Keratinocyte (primary cell): ENCODE results near the gene FHOD3. TPM values are rescaled to one million over a fixed set of nuclear protein-coding genes. Genes with fewer than 3 reads are reported as not detected.

Experiments used
- DNase-seq: peaks from one replicate; pipeline ENCODE4 v3.0.0-alpha.2; 2011; ENCODE audit warnings: low read depth, missing footprints, low spot score
- FAIRE-seq: peaks from 2 replicates; lab custom pipeline; 2011; peaks lifted over from hg19 to GRCh38; lab: Jason Lieb, UNC
- H2AFZ ChIP-seq: 2 replicates; pipeline ENCODE4 v1.6.0; 2012; ENCODE audit warnings: low read length, control low read depth, inconsistent platforms; ENCODE audit not compliant: control insufficient read depth
- H3K27ac ChIP-seq: 2 replicates; pipeline ENCODE4 v1.5.1; 2011; ENCODE audit warnings: low read length; ENCODE audit not compliant: control insufficient read depth, insufficient read depth
- H3K27me3 ChIP-seq: 3 replicates; pipeline ENCODE4 v1.6.0; 2011; ENCODE audit warnings: low read length; ENCODE audit not compliant: control insufficient read depth, insufficient read depth; ENCODE audit errors: extremely low read depth
- H3K36me3 ChIP-seq, 2 experiments: 2 replicates in 1 of 2; 3 replicates in 1 of 2; pipeline ENCODE4 v1.5.1; 2011; ENCODE audit warnings: low read length in 2 of 2, mild to moderate bottlenecking in 1 of 2; ENCODE audit not compliant: control insufficient read depth in 2 of 2, insufficient read depth in 2 of 2; ENCODE audit errors: extremely low read depth in 1 of 2
- H3K4me1 ChIP-seq: 3 replicates; pipeline ENCODE4 v1.5.1; 2011; ENCODE audit warnings: low read length; ENCODE audit not compliant: control insufficient read depth, insufficient read depth; ENCODE audit errors: extremely low read depth
- H3K4me2 ChIP-seq: 3 replicates; pipeline ENCODE4 v1.6.0; 2011; ENCODE audit warnings: low read depth, low read length; ENCODE audit not compliant: control insufficient read depth, insufficient read depth; ENCODE audit errors: extremely low read depth
- H3K4me3 ChIP-seq, 3 experiments: fragments of 200-600 bp in 1 of 3; sonication (generic) in 1 of 3; 2 replicates in 2 of 3; 3 replicates in 1 of 3; pipeline ENCODE4 v1.5.1; 2011 to 2016; ENCODE audit warnings: low read length in 3 of 3, mild to moderate bottlenecking in 3 of 3, control low read depth in 2 of 3, inconsistent platforms in 1 of 3, low read depth in 1 of 3, mixed read lengths in 1 of 3, mixed run types in 1 of 3, moderate library complexity in 1 of 3; ENCODE audit not compliant: control insufficient read depth in 2 of 3, insufficient read depth in 2 of 3; ENCODE audit errors: extremely low read depth in 1 of 3
- H3K79me2 ChIP-seq: 2 replicates; pipeline ENCODE4 v1.6.0; 2012; ENCODE audit warnings: low read length; ENCODE audit not compliant: control insufficient read depth, insufficient read depth
- H3K9ac ChIP-seq: 3 replicates; pipeline ENCODE4 v1.6.0; 2011; ENCODE audit warnings: low read length; ENCODE audit not compliant: control insufficient read depth, insufficient read depth; ENCODE audit errors: extremely low read depth
- H3K9me1 ChIP-seq: 3 replicates; pipeline ENCODE4 v1.6.0; 2011; ENCODE audit warnings: low read length; ENCODE audit not compliant: control insufficient read depth, insufficient read depth; ENCODE audit errors: extremely low read depth
- H3K9me3 ChIP-seq: 2 replicates; pipeline ENCODE4 v1.5.1; 2012; ENCODE audit warnings: low read depth, low read length; ENCODE audit not compliant: control insufficient read depth
- H4K20me1 ChIP-seq: 3 replicates; pipeline ENCODE4 v1.6.0; 2011; ENCODE audit warnings: low read length; ENCODE audit not compliant: control insufficient read depth, insufficient read depth; ENCODE audit errors: extremely low read depth
- CTCF ChIP-seq, 3 experiments: IDR thresholded peaks in 1 of 3; conservative IDR thresholded peaks in 1 of 3; optimal IDR thresholded peaks in 1 of 3; 2 replicates in 2 of 3; 3 replicates in 1 of 3; pipeline versions ENCODE3 to v1.5.1; 2011; ENCODE audit warnings: low read length in 3 of 3, mild to moderate bottlenecking in 3 of 3, moderate library complexity in 2 of 3, control low read depth in 1 of 3, inconsistent platforms in 1 of 3; ENCODE audit not compliant: insufficient read depth in 2 of 3; ENCODE audit errors: extremely low read depth in 1 of 3
- EZH2 ChIP-seq: IDR thresholded peaks from one replicate; pipeline ENCODE4 v1.6.1; 2012; ENCODE audit warnings: inconsistent platforms, mild to moderate bottlenecking, low read length, moderate library complexity
- dilution Hi-C: fragments of 300-500 bp; cut with MboI; formaldehyde crosslinking; loops from one replicate; pipeline ENCODE4 v1.7.0; 2020; ENCODE audit warnings: low sequenced_read_pairs; ENCODE audit not compliant: extremely low pct_ligation_motif_present
- polyA plus RNA-seq, 5 experiments: library from polyadenylated mRNA; depleted of rRNA in 3 of 5; stranded (reverse) in 3 of 5; stranded (forward) in 1 of 5; unstranded in 1 of 5; fragments of >200 nt; gene quantifications; 1 replicate in 1 of 5; 2 replicates in 3 of 5; 3 replicates in 1 of 5; pipeline versions ENCODE4 v1.2.1 to v1.2.3, GENCODE V29; 2011 to 2012; ENCODE audit warnings: missing spikeins in 2 of 5, low read depth in 1 of 5, low replicate concordance in 1 of 5

The FHOD3 gene
- polyA plus RNA-seq, 1 donor (not counting 4 experiments of a cell fraction or from before 2014, with no cell fraction given): 7.7 TPM

GRCh38 chr18:36711014-36711725, 413.7 kb downstream of the FHOD3 start:
- no peak for DNase-seq
- no peaks in the 10 kb centered on the region for H4K20me1 ChIP-seq
- H3K9ac ChIP-seq: no peak overlapping the region
- TF ChIP-seq CTCF (optimal IDR thresholded peaks at IDR 0.05 in 1 of 3, IDR thresholded peaks at IDR 0.05 in 1 of 3, conservative IDR thresholded peaks at IDR 0.05 in 1 of 3; ENCODE audit: extremely low read depth in 1 of 3, insufficient read depth in 2 of 3, low read length in 3 of 3) (no peak), EZH2 (no peak)
- H3K9me1 ChIP-seq: no peaks in the 10 kb centered on the region
- peaks cover 11% of the 10 kb centered on the region for H3K4me1 ChIP-seq
- H3K27me3 ChIP-seq: no peaks in the 10 kb centered on the region
- no peaks in the 10 kb centered on the region for H3K36me3 ChIP-seq
- dilution Hi-C loops: no loop called here
- no peak overlapping the region for H3K4me3 ChIP-seq
- H2AFZ ChIP-seq: no peak overlapping the region
- H3K4me2 ChIP-seq: peak overlapping the region; percentile 9
- no peaks in the 10 kb centered on the region for H3K9me3 ChIP-seq
- no peak overlapping the region for H3K27ac ChIP-seq
- FAIRE-seq: no peak
- H3K79me2 ChIP-seq: no peaks in the 10 kb centered on the region

GRCh38 chr18:36711813-36712444, 414.4 kb downstream of the FHOD3 start:
- Histone ChIP-seq H3K9ac (no peak overlapping the region), H3K4me3 (no peak overlapping the region), H3K4me2 (peak overlapping the region; percentile 9), H3K9me1 (no peaks in the 10 kb centered on the region), H3K27me3 (no peaks in the 10 kb centered on the region), H3K9me3 (no peaks in the 10 kb centered on the region), H3K27ac (no peak overlapping the region), H3K36me3 (no peaks in the 10 kb centered on the region), H3K79me2 (no peaks in the 10 kb centered on the region), H2AFZ (no peak overlapping the region), H3K4me1 (peaks cover 11% of the 10 kb centered on the region), H4K20me1 (no peaks in the 10 kb centered on the region)
- no peak for DNase-seq
- FAIRE-seq: peak; percentile 91
- dilution Hi-C loops: no loop called here
- TF ChIP-seq EZH2 (no peak), CTCF (optimal IDR thresholded peaks at IDR 0.05 in 1 of 3, IDR thresholded peaks at IDR 0.05 in 1 of 3, conservative IDR thresholded peaks at IDR 0.05 in 1 of 3; ENCODE audit: extremely low read depth in 1 of 3, insufficient read depth in 2 of 3, low read length in 3 of 3) (no peak)
